HepG2 (cell line): ENCODE data around the gene STX1B. TPM values are rescaled to one million over a fixed set of nuclear protein-coding genes. Genes with fewer than 3 reads are reported as not detected.

Experiments used
- AHDC1 ChIP-seq: sonication (generic); formaldehyde crosslinking; IDR thresholded peaks from 2 replicates; pipeline ENCODE4 v1.5.1; 2020; ENCODE audit warnings: mild to moderate bottlenecking, missing genetic modification reagents, borderline replicate concordance
- ARHGAP35 ChIP-seq: sonication (generic); formaldehyde crosslinking; IDR thresholded peaks from 2 replicates; pipeline ENCODE4 v1.9.0; 2022; ENCODE audit warnings: mild to moderate bottlenecking, inconsistent platforms, moderate library complexity, missing genetic modification reagents, borderline replicate concordance
- CCDC6 ChIP-seq: sonication (generic); formaldehyde crosslinking; IDR thresholded peaks from 2 replicates; pipeline ENCODE4 v1.8.1; 2022; ENCODE audit warnings: mild to moderate bottlenecking, missing genetic modification reagents, moderate library complexity
- CREBL2 ChIP-seq: sonication (generic); formaldehyde crosslinking; IDR thresholded peaks from 2 replicates; pipeline ENCODE4 v1.8.1; 2023; ENCODE audit warnings: missing genetic modification reagents, mild to moderate bottlenecking, borderline replicate concordance
- GLMP ChIP-seq: sonication (generic); formaldehyde crosslinking; IDR thresholded peaks from 2 replicates; pipeline ENCODE4 v1.9.0; 2021; ENCODE audit warnings: missing genetic modification reagents, mild to moderate bottlenecking, borderline replicate concordance
- MAX ChIP-seq: IDR thresholded peaks from 2 replicates; pipeline ENCODE4 v1.6.1; 2012; ENCODE audit warnings: inconsistent platforms
- MTF2 ChIP-seq: sonication (generic); formaldehyde crosslinking; IDR thresholded peaks from 2 replicates; pipeline ENCODE4 v1.5.0; 2020; ENCODE audit warnings: missing genetic modification reagents, borderline replicate concordance
- SKI ChIP-seq: fragments of 450-650 bp; IDR thresholded peaks from one replicate; pipeline ENCODE4 v1.6.1; 2018; ENCODE audit warnings: mild to moderate bottlenecking; ENCODE audit not compliant: partially characterized antibody
- SMARCC2 ChIP-seq: fragments of 450-650 bp; IDR thresholded peaks from 2 replicates; pipeline ENCODE4 v1.6.1; 2017; ENCODE audit warnings: antibody characterized with exemption, mild to moderate bottlenecking
- TFAP4 ChIP-seq: sonication (generic); IDR thresholded peaks from 2 replicates; pipeline ENCODE4 v1.6.1; 2016; ENCODE audit warnings: low read depth, borderline replicate concordance
- ZMYM3 ChIP-seq: sonication (generic); formaldehyde crosslinking; IDR thresholded peaks from 2 replicates; pipeline ENCODE4 v1.5.1; 2020; ENCODE audit warnings: mild to moderate bottlenecking, missing genetic modification reagents
- ZNF3 ChIP-seq: IDR thresholded peaks from 2 replicates; pipeline ENCODE4 v1.7.0; 2017; ENCODE audit warnings: inconsistent platforms
- ZNF333 ChIP-seq: sonication (generic); formaldehyde crosslinking; IDR thresholded peaks from 2 replicates; pipeline ENCODE4 v1.4.0; 2020; ENCODE audit warnings: mild to moderate bottlenecking, missing genetic modification reagents, borderline replicate concordance
- ZNF367 ChIP-seq: sonication (generic); formaldehyde crosslinking; IDR thresholded peaks from 2 replicates; pipeline ENCODE4 v1.4.0; 2020; ENCODE audit warnings: missing genetic modification reagents, borderline replicate concordance
- ZNF570 ChIP-seq: sonication (generic); formaldehyde crosslinking; IDR thresholded peaks from 2 replicates; pipeline ENCODE4 v1.4.0; 2020; ENCODE audit warnings: mild to moderate bottlenecking, missing genetic modification reagents, borderline replicate concordance
- ZNF577 ChIP-seq: sonication (generic); formaldehyde crosslinking; IDR thresholded peaks from 2 replicates; pipeline ENCODE4 v1.4.0; 2020; ENCODE audit warnings: mild to moderate bottlenecking, low read depth, missing genetic modification reagents, borderline replicate concordance
- ZNF816 ChIP-seq: sonication (generic); formaldehyde crosslinking; IDR thresholded peaks from 2 replicates; pipeline ENCODE4 v1.8.0; 2022; ENCODE audit warnings: missing genetic modification reagents, mild to moderate bottlenecking, borderline replicate concordance
- polyA plus RNA-seq, 8 experiments: library from polyadenylated mRNA; depleted of rRNA in 3 of 8; stranded (reverse) in 7 of 8; unstranded in 1 of 8; fragments of >200 nt; fragmentation: Illumina TruSeq in 4 of 8; extraction: Trizol in 4 of 8; gene quantifications; 2 replicates each; pipeline versions ENCODE4 v1.2.1 to v1.2.3, GENCODE V29; 2011 to 2016; ENCODE audit warnings: low read depth in 4 of 8, missing spikeins in 1 of 8, mixed read lengths in 1 of 8; ENCODE audit not compliant: insufficient read depth in 1 of 8
- total RNA-seq, 5 experiments: library from RNA; depleted of rRNA; stranded (reverse); fragments of >200 nt; fragmentation: Illumina TruSeq; extraction: Trizol; gene quantifications; 2 replicates each; pipeline ENCODE4 v1.2.3, GENCODE V29; 2016; ENCODE audit warnings: low read depth in 1 of 5

STX1B gene
- total and polyA plus RNA-seq, 2 of the 13 experiments (the other 11 are each of a cell fraction or from before 2014, with no cell fraction given): 2.1 to 3.0 TPM

GRCh38 chr16:30985401-30986128 is 24.9 kb downstream of the STX1B start (continued):
- peak; percentile 73; the same call in 1 of the 2 replicates for TF ChIP-seq ZNF333
- TF ChIP-seq AHDC1 (CRISPR knock-in tag): no peak
- TF ChIP-seq MTF2: peak; percentile 30; the same call in 1 of the 2 replicates
- 0 out of 2 replicates have a peak, but pooled peaks have one; percentile 79 for TF ChIP-seq CREBL2 (CRISPR knock-in tag)
- TF ChIP-seq SKI: no peak
- no peak for TF ChIP-seq ZNF816 (CRISPR knock-in tag)
- TF ChIP-seq SMARCC2: no peak
- no peak for TF ChIP-seq CCDC6 (CRISPR knock-in tag)
- TF ChIP-seq TFAP4: no peak; the same call in 1 of the 2 replicates
- peak; percentile 77 for TF ChIP-seq ZMYM3 (CRISPR knock-in tag)
- no peak for TF ChIP-seq ZNF577 (CRISPR knock-in tag)
- TF ChIP-seq MAX: peak; percentile 87
- peak; percentile 63; the same call in 1 of the 2 replicates for TF ChIP-seq ZNF367 (CRISPR knock-in tag)
- no peak for TF ChIP-seq ZNF570 (CRISPR knock-in tag)
- no peak for TF ChIP-seq GLMP (CRISPR knock-in tag)
- no peak for TF ChIP-seq ZNF3 (CRISPR knock-in tag)
- no peak; the same call in 1 of the 2 replicates for TF ChIP-seq ARHGAP35 (CRISPR knock-in tag)
